ENCODE measurements around the gene TNRC18.

Gene TNRC18

GRCh38 chr7:5388273-5388901 is 35.2 kb downstream of the TNRC18 start:
- H3K9me3 ChIP-seq (ENCODE audit: insufficient read depth, low read length, severe bottlenecking): no peaks in the 10 kb centered on the region
- H3K27ac ChIP-seq (ENCODE audit: low read length): no peak overlapping the region
- H3K9ac ChIP-seq (ENCODE audit: low read depth, low read length): no peak overlapping the region
- H3K27me3 ChIP-seq (ENCODE audit: insufficient read depth, low read length, poor library complexity): no peaks in the 10 kb centered on the region
- no peak overlapping the region for H2AFZ ChIP-seq (ENCODE audit: low read depth, low read length)
- H4K20me1 ChIP-seq (ENCODE audit: insufficient read depth, low read length): peaks cover 35% of the 10 kb centered on the region
- no peak for TF ChIP-seq CTCF (IDR thresholded peaks at IDR 0.05; ENCODE audit: borderline replicate concordance, extremely low read depth, low read length, poor library complexity, severe bottlenecking)
- TF ChIP-seq EZH2 (IDR thresholded peaks at IDR 0.05; ENCODE audit: borderline replicate concordance, low read depth, low read length, severe bottlenecking): no peak
- DNase-seq (no peak), ATAC-seq (ENCODE audit: insufficient read depth, low read depth) (no peak)
- peaks cover 69% of the 10 kb centered on the region for H3K36me3 ChIP-seq (ENCODE audit: insufficient read depth, low read length)
- peaks cover 65% of the 10 kb centered on the region for H3K79me2 ChIP-seq (ENCODE audit: insufficient read depth, low read length)
- H3K4me2 ChIP-seq (ENCODE audit: insufficient read depth, low read length): no peak overlapping the region
- H3K4me1 ChIP-seq (ENCODE audit: insufficient read depth, low read length): 0 out of 2 replicates have a peak, but pooled peaks cover 6% of the 10 kb centered on the region
- H3K4me3 ChIP-seq (ENCODE audit: low read depth in 1 of 2, low read length in 2 of 2): no peak overlapping the region

GRCh38 chr7:5387711-5388245 is 35.9 kb downstream of the TNRC18 start:
- Histone ChIP-seq H3K79me2 (ENCODE audit: insufficient read depth, low read length) (peaks cover 66% of the 10 kb centered on the region), H3K27me3 (ENCODE audit: insufficient read depth, low read length, poor library complexity) (no peaks in the 10 kb centered on the region), H3K36me3 (ENCODE audit: insufficient read depth, low read length) (peaks cover 68% of the 10 kb centered on the region), H3K27ac (ENCODE audit: low read length) (no peak overlapping the region), H3K4me2 (ENCODE audit: insufficient read depth, low read length) (no peak overlapping the region; the same call in 1 of the 2 replicates), H3K4me3 (ENCODE audit: low read depth in 1 of 2, low read length in 2 of 2) (no peak overlapping the region), H3K4me1 (ENCODE audit: insufficient read depth, low read length) (0 out of 2 replicates have a peak, but pooled peaks cover 6% of the 10 kb centered on the region), H3K9ac (ENCODE audit: low read depth, low read length) (no peak overlapping the region), H3K9me3 (ENCODE audit: insufficient read depth, low read length, severe bottlenecking) (no peaks in the 10 kb centered on the region), H4K20me1 (ENCODE audit: insufficient read depth, low read length) (peaks cover 34% of the 10 kb centered on the region), H2AFZ (ENCODE audit: low read depth, low read length) (no peak overlapping the region)
- TF ChIP-seq CTCF (IDR thresholded peaks at IDR 0.05; ENCODE audit: borderline replicate concordance, extremely low read depth, low read length, poor library complexity, severe bottlenecking) (no peak), EZH2 (IDR thresholded peaks at IDR 0.05; ENCODE audit: borderline replicate concordance, low read depth, low read length, severe bottlenecking) (no peak)
- peak; percentile 18; the same call in 1 of the 3 replicates for ATAC-seq (ENCODE audit: insufficient read depth, low read depth)
- no peak for DNase-seq

GRCh38 chr7:5384618-5385017 is 39.0 kb downstream of the TNRC18 start:
- peaks cover 56% of the 10 kb centered on the region for H3K36me3 ChIP-seq (ENCODE audit: insufficient read depth, low read length)
- DNase-seq (no peak), ATAC-seq (ENCODE audit: insufficient read depth, low read depth) (no peak)
- peaks cover 75% of the 10 kb centered on the region for H3K79me2 ChIP-seq (ENCODE audit: insufficient read depth, low read length)
- H3K9ac ChIP-seq (ENCODE audit: low read depth, low read length): no peak overlapping the region
- H3K4me2 ChIP-seq (ENCODE audit: insufficient read depth, low read length): no peak overlapping the region
- no peaks in the 10 kb centered on the region for H3K27me3 ChIP-seq (ENCODE audit: insufficient read depth, low read length, poor library complexity)
- H2AFZ ChIP-seq (ENCODE audit: low read depth, low read length): no peak overlapping the region
- TF ChIP-seq EZH2 (IDR thresholded peaks at IDR 0.05; ENCODE audit: borderline replicate concordance, low read depth, low read length, severe bottlenecking): no peak
- TF ChIP-seq CTCF (IDR thresholded peaks at IDR 0.05; ENCODE audit: borderline replicate concordance, extremely low read depth, low read length, poor library complexity, severe bottlenecking): no peak
- H3K9me3 ChIP-seq (ENCODE audit: insufficient read depth, low read length, severe bottlenecking): no peaks in the 10 kb centered on the region
- peaks cover 60% of the 10 kb centered on the region for H4K20me1 ChIP-seq (ENCODE audit: insufficient read depth, low read length)
- H3K4me1 ChIP-seq (ENCODE audit: insufficient read depth, low read length): 0 out of 2 replicates have a peak, but pooled peaks cover 6% of the 10 kb centered on the region
- no peak overlapping the region for H3K4me3 ChIP-seq (ENCODE audit: low read depth in 1 of 2, low read length in 2 of 2)
- no peak overlapping the region for H3K27ac ChIP-seq (ENCODE audit: low read length)

Measured in DND-41 (cell line).